Osteocyte (in vitro differentiated cells): ENCODE data around the gene BCL2. TPM values are rescaled to one million over a fixed set of nuclear protein-coding genes. Genes with fewer than 3 reads are reported as not detected.

ENCODE experiments used
- DNase-seq: peaks from one replicate; pipeline ENCODE4 v3.0.0; 2021; ENCODE audit warnings: mixed read lengths; ENCODE audit not compliant: unreplicated experiment; ENCODE audit errors: extremely low spot score
- H3K27ac Mint-ChIP-seq: one replicate; pipeline ENCODE4 v1.8.0; 2021; ENCODE audit warnings: mild to moderate bottlenecking, mixed read lengths; ENCODE audit not compliant: unreplicated experiment
- H3K27me3 Mint-ChIP-seq: one replicate; pipeline ENCODE4 v1.8.0; 2021; ENCODE audit warnings: mixed read lengths; ENCODE audit not compliant: unreplicated experiment
- H3K36me3 Mint-ChIP-seq: one replicate; pipeline ENCODE4 v1.8.0; 2021; ENCODE audit warnings: mixed read lengths; ENCODE audit not compliant: unreplicated experiment
- H3K4me1 Mint-ChIP-seq: one replicate; pipeline ENCODE4 v1.8.0; 2021; ENCODE audit warnings: mixed read lengths; ENCODE audit not compliant: unreplicated experiment
- H3K4me3 Mint-ChIP-seq: one replicate; pipeline ENCODE4 v1.8.0; 2021; ENCODE audit warnings: mild to moderate bottlenecking, moderate library complexity, mixed read lengths; ENCODE audit not compliant: unreplicated experiment
- H3K9me3 Mint-ChIP-seq: one replicate; pipeline ENCODE4 v1.8.0; 2021; ENCODE audit warnings: mixed read lengths; ENCODE audit not compliant: unreplicated experiment
- CTCF ChIP-seq: fragments of 200-600 bp; sonication (generic); IDR thresholded peaks from 2 replicates; pipeline ENCODE4 v1.5.0; 2021; ENCODE audit warnings: antibody characterized with exemption, mild to moderate bottlenecking, moderate library complexity
- total RNA-seq: library from RNA; stranded (reverse); gene quantifications from 2 replicates; pipeline ENCODE4 v1.2.1, GENCODE V29; 2021

Gene BCL2
- total RNA-seq, 1 donor from 2014 or later: 3.2 TPM

- DNase-seq: no peak
- Mint-ChIP-seq H3K4me3 (no peak overlapping the region), H3K27ac (no peak overlapping the region), H3K36me3 (no peaks in the 10 kb centered on the region), H3K4me1 (peaks cover 25% of the 10 kb centered on the region), H3K27me3 (peaks cover 6% of the 10 kb centered on the region), H3K9me3 (no peaks in the 10 kb centered on the region)
- TF ChIP-seq CTCF: no peak
These were observed 178.4 kb downstream of the BCL2 start for GRCh38 chr18:63140997-63141777.

GRCh38 chr18:63140038-63140450 is 179.5 kb downstream of the BCL2 start:
- Mint-ChIP-seq H3K27ac (no peak overlapping the region), H3K27me3 (peaks cover 17% of the 10 kb centered on the region), H3K36me3 (no peaks in the 10 kb centered on the region), H3K4me3 (no peak overlapping the region), H3K9me3 (no peaks in the 10 kb centered on the region), H3K4me1 (peaks cover 16% of the 10 kb centered on the region)
- no peak for DNase-seq
- TF ChIP-seq CTCF: no peak

GRCh38 chr18:63138436-63139340 is 180.9 kb downstream of the BCL2 start:
- H3K27me3 Mint-ChIP-seq: peaks cover 17% of the 10 kb centered on the region
- no peak overlapping the region for H3K4me3 Mint-ChIP-seq
- no peaks in the 10 kb centered on the region for H3K9me3 Mint-ChIP-seq
- no peak for DNase-seq
- TF ChIP-seq CTCF: no peak
- peaks cover 8% of the 10 kb centered on the region for H3K4me1 Mint-ChIP-seq
- no peaks in the 10 kb centered on the region for H3K36me3 Mint-ChIP-seq
- H3K27ac Mint-ChIP-seq: no peak overlapping the region

GRCh38 chr18:63137999-63138435 is 181.6 kb downstream of the BCL2 start:
- Mint-ChIP-seq H3K27me3 (peaks cover 17% of the 10 kb centered on the region), H3K4me3 (no peak overlapping the region), H3K36me3 (no peaks in the 10 kb centered on the region), H3K9me3 (no peaks in the 10 kb centered on the region), H3K4me1 (peaks cover 3% of the 10 kb centered on the region), H3K27ac (no peak overlapping the region)
- DNase-seq: no peak
- TF ChIP-seq CTCF: no peak

GRCh38 chr18:63135101-63135500 is 184.5 kb downstream of the BCL2 start:
- Mint-ChIP-seq H3K4me3 (no peak overlapping the region), H3K9me3 (no peaks in the 10 kb centered on the region), H3K4me1 (no peaks in the 10 kb centered on the region), H3K27ac (no peak overlapping the region), H3K36me3 (no peaks in the 10 kb centered on the region), H3K27me3 (peaks cover 22% of the 10 kb centered on the region)
- TF ChIP-seq CTCF: no peak
- DNase-seq: no peak
